ENCODE measurements around the gene ITGA7. TPM values are rescaled to one million over a fixed set of nuclear protein-coding genes. Genes with fewer than 3 reads are reported as not detected.
A peak's percentile ranks its signal among the peaks of the same experiment; 100 is the strongest.

ITGA7 gene
- total and polyA plus RNA-seq, 2 of the 8 experiments (the other 6 are each of a cell fraction or from before 2014, with no cell fraction given) = 57.6 to 86.1 TPM

DNA sequence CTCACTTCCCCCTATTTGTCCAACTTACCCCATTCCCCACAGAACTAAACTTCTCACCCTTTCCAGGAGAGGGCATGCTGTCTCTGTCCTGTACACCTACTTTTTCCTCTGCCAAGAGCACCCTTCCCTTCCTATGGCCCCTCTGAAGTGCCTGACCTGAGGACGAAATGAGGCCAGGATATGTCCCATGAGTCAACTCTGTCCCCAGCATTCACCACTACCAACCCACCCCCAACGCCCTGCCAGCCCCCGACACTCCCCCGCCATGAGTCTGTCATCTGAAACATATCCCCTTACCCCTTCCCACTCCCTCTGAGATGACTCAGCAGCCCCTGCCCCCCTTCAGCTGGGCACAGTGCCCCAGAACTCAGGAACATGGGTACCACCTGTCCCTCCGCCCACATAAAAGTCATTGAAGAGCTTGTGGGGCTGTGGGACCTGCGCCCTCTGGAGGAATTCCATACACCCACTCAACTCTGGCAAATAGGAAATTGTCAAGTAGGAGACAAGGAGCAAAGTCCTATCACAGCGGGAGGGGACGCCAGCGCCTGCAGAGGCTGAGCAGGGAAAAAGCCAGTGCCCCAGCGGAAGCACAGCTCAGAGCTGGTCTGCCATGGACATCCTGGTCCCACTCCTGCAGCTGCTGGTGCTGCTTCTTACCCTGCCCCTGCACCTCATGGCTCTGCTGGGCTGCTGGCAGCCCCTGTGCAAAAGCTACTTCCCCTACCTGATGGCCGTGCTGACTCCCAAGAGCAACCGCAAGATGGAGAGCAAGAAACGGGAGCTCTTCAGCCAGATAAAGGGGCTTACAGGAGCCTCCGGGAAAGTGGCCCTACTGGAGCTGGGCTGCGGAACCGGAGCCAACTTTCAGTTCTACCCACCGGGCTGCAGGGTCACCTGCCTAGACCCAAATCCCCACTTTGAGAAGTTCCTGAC lies 26.3 kb downstream of the ITGA7 start:
- Histone ChIP-seq H4K8ac (ENCODE audit: extremely low read depth, insufficient read depth, low read length) (peak overlapping the region; percentile 19; the same call in 1 of the 2 replicates), H3K9me3 (ENCODE audit: insufficient read depth in 2 of 2, low read depth in 1 of 2, low read length in 1 of 2) (no peaks in the 10 kb centered on the region), H3K4me2 (ENCODE audit: insufficient read depth in 1 of 2, low read depth in 2 of 2, low read length in 2 of 2) (peak overlapping the region; percentile 47 to 55), H3K4me1 (replicated peaks in 1 of 4; ENCODE audit: control insufficient read depth in 3 of 4, insufficient read depth in 4 of 4, low read length in 3 of 4) (peaks cover 0 to 12% (median 5%) of the 10 kb centered on the region in 4 experiments; a peak in 4 of 7 replicates), H3K18ac (ENCODE audit: extremely low read depth, low read length) (peak overlapping the region; percentile 91), H2BK20ac (ENCODE audit: low read length) (peak overlapping the region; percentile 16; the same call in 1 of the 2 replicates), H3K56ac (replicated peaks; ENCODE audit: insufficient read length, low read depth, low read length) (no peak overlapping the region), H2BK120ac (replicated peaks; ENCODE audit: low read depth, low read length) (peak overlapping the region; percentile 5), H3K27ac (ENCODE audit: low read depth, low read length) (no peak overlapping the region), H2AK5ac (ENCODE audit: low read depth, low read length) (no peak overlapping the region), H3K23ac (ENCODE audit: insufficient read length) (no peak overlapping the region), H4K91ac (replicated peaks; ENCODE audit: insufficient read length, low read length) (peak overlapping the region; percentile 47), H3K4me3 (ENCODE audit: extremely low read depth in 1 of 4, insufficient read depth in 2 of 4, low read depth in 3 of 4, low read length in 4 of 4) (peak overlapping the region in 3 of 4 experiments; percentile 6 to 44 (median 21); a peak in 5 of 8 replicates), H3K79me2 (ENCODE audit: control insufficient read depth in 1 of 2, insufficient read depth in 2 of 2, low read length in 2 of 2) (no peaks in the 10 kb centered on the region), H3K9ac (replicated peaks in 1 of 4; ENCODE audit: extremely low read depth in 1 of 4, low read depth in 3 of 4, low read length in 3 of 4) (no peak overlapping the region), H4K20me1 (replicated peaks in 1 of 2; ENCODE audit: control insufficient read depth in 1 of 2, insufficient read depth in 2 of 2, low read length in 2 of 2) (no peaks in the 10 kb centered on the region), H2BK5ac (ENCODE audit: low read depth, low read length) (peak overlapping the region; percentile 82; the same call in 1 of the 2 replicates), H2BK12ac (ENCODE audit: low read depth, low read length) (peak overlapping the region; percentile 77), H3K36me3 (ENCODE audit: control insufficient read depth in 2 of 4, insufficient read depth in 4 of 4, low read length in 3 of 4) (peaks cover 0 to 4% (median 1%) of the 10 kb centered on the region in 4 experiments; a peak in 2 of 8 replicates), H3K27me3 (replicated peaks in 1 of 4; ENCODE audit: control insufficient read depth in 3 of 4, extremely low read depth in 1 of 4, insufficient read depth in 3 of 4, low read length in 3 of 4) (no peaks in the 10 kb centered on the region), H3K14ac (ENCODE audit: insufficient read length) (no peak overlapping the region), H3K4ac (replicated peaks; ENCODE audit: insufficient read length, low read depth, low read length) (no peak overlapping the region), H2BK15ac (ENCODE audit: low read length) (peak overlapping the region; percentile 99; the same call in 1 of the 2 replicates), H4K5ac (ENCODE audit: insufficient read length, low read depth, low read length) (peak overlapping the region; percentile 59), H2AFZ (ENCODE audit: low read length) (peak overlapping the region; percentile 47; the same call in 1 of the 2 replicates), H3K23me2 (ENCODE audit: low read depth, low read length) (no peaks in the 10 kb centered on the region), H3K79me1 (ENCODE audit: low read depth, low read length) (no peaks in the 10 kb centered on the region)
- 51% methylated on average over 16 of the region's 17 CpGs; no CpG with 5 or more reads in 1 of the 2 experiments for WGBS, 2 experiments (ENCODE audit: extremely low coverage in 1 of 2, insufficient coverage in 1 of 2, insufficient read length in 1 of 2, insufficient replicate concordance in 2 of 2, low coverage in 1 of 2, low lambda C conversion rate in 2 of 2, missing lambda C conversion rate in 1 of 2)
- no peak for FAIRE-seq
- peak; percentile 61 to 83 for DNase-seq (ENCODE audit: low read depth in 1 of 2, low spot score in 2 of 2)
- ChIA-PET CTCF (ENCODE audit: partially characterized antibody) (interaction anchor here (0.6 to 4.9 kb wide), 18 partner anchors 8 to 480 kb away, joined by 3 to 34 read pairs (median 6); partner anchors contain the start of genes BLOC1S1, CD63, ITGA7 and RDH5), POLR2A (ENCODE audit: partially characterized antibody) (interaction anchor here (0.6 to 1.5 kb wide), 12 partner anchors 11 to 179 kb away, joined by 3 to 8 read pairs (median 4); partner anchors contain the start of gene BLOC1S1)
- TF ChIP-seq TAF1 (IDR thresholded peaks at IDR 0.05; ENCODE audit: low read depth, low read length) (peak; percentile 46; the same call in 1 of the 2 replicates), SP4 (IDR thresholded peaks at IDR 0.05; ENCODE audit: low read length) (no peak), PHF8 (conservative IDR thresholded peaks at IDR 0.05; ENCODE audit: low read depth, low read length) (no peak), BCL11A (IDR thresholded peaks at IDR 0.05; ENCODE audit: low read depth in 2 of 2, low read length in 2 of 2) (no peak), GABPA (IDR thresholded peaks at IDR 0.05; ENCODE audit: borderline replicate concordance, insufficient read depth, low read length) (peak; percentile 29; the same call in 1 of the 2 replicates), TEAD4 (IDR thresholded peaks at IDR 0.05; ENCODE audit: low read depth, low read length) (peak; percentile 86), POU5F1 (IDR thresholded peaks at IDR 0.05; ENCODE audit: low read depth, low read length) (no peak), TBP (IDR thresholded peaks at IDR 0.05; ENCODE audit: low read depth, low read length) (no peak)
- TF ChIP-seq, protein P1, sequence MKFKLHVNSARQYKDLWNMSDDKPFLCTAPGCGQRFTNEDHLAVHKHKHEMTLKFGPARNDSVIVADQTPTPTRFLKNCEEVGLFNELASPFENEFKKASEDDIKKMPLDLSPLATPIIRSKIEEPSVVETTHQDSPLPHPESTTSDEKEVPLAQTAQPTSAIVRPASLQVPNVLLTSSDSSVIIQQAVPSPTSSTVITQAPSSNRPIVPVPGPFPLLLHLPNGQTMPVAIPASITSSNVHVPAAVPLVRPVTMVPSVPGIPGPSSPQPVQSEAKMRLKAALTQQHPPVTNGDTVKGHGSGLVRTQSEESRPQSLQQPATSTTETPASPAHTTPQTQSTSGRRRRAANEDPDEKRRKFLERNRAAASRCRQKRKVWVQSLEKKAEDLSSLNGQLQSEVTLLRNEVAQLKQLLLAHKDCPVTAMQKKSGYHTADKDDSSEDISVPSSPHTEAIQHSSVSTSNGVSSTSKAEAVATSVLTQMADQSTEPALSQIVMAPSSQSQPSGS (IDR thresholded peaks at IDR 0.05; ENCODE audit: low read length) = no peak
